Endothelial cell of umbilical vein (primary cell): Measurements from ENCODE around the gene PRR15. TPM values are rescaled to one million over a fixed set of nuclear protein-coding genes. Genes with fewer than 3 reads are reported as not detected.

Experiments used
- BruUV-seq: library from RNA; stranded (reverse); fragments of 400-500 nt; replicated peaks from 2 replicates; lab custom pipeline; 2021; lab: Mats Ljungman, UMichigan
- CTCF ChIA-PET: fragments of 300-600, 350-600 bp; sonication (Branson Sonifier 250); formaldehyde crosslinking; loops from one replicate; lab custom pipeline; 2021; ENCODE audit warnings: antibody characterized with exemption, inconsistent platforms; lab: Charles Lee
- POLR2A ChIA-PET: fragments of 300-600, 350-600 bp; sonication (Branson Sonifier 250); formaldehyde crosslinking; loops from one replicate; lab custom pipeline; 2021; ENCODE audit warnings: antibody characterized with exemption, inconsistent platforms; lab: Charles Lee
- DNase-seq: peaks from one replicate; pipeline ENCODE4 v3.0.0-alpha.2; 2011; ENCODE audit warnings: low read depth, low spot score
- FAIRE-seq: peaks from 2 replicates; lab custom pipeline; 2011; peaks lifted over from hg19 to GRCh38; lab: Jason Lieb, UNC
- H2AFZ ChIP-seq: 2 replicates; pipeline ENCODE4 v1.6.0; 2012; ENCODE audit warnings: low read depth, low read length, control low read depth, inconsistent platforms
- H3K27ac ChIP-seq: 2 replicates; pipeline ENCODE4 v1.5.1; 2011; ENCODE audit warnings: low read depth, mild to moderate bottlenecking, control low read depth, low read length, moderate library complexity; ENCODE audit not compliant: insufficient read depth
- H3K27me3 ChIP-seq, 2 experiments: 2 replicates each; pipeline versions ENCODE4 v1.6.0 to v1.6.1; 2011; ENCODE audit warnings: low read length in 2 of 2, mixed read lengths in 1 of 2; ENCODE audit not compliant: control insufficient read depth in 2 of 2, insufficient read depth in 2 of 2
- H3K36me3 ChIP-seq, 2 experiments: 2 replicates in 1 of 2; 3 replicates in 1 of 2; pipeline ENCODE4 v1.5.1; 2011; ENCODE audit warnings: low read length in 2 of 2, mild to moderate bottlenecking in 1 of 2, moderate library complexity in 1 of 2; ENCODE audit not compliant: control insufficient read depth in 2 of 2, insufficient read depth in 2 of 2; ENCODE audit errors: extremely low read depth in 1 of 2
- H3K4me1 ChIP-seq: 3 replicates; pipeline ENCODE4 v1.5.1; 2011; ENCODE audit warnings: mild to moderate bottlenecking, low read length; ENCODE audit not compliant: control insufficient read depth, insufficient read depth; ENCODE audit errors: extremely low read depth
- H3K4me2 ChIP-seq: 2 replicates; pipeline ENCODE4 v1.6.1; 2011; ENCODE audit warnings: low read length, control low read depth, mixed read lengths; ENCODE audit not compliant: insufficient read depth
- H3K4me3 ChIP-seq, 3 experiments: fragments of 200-600 bp in 1 of 3; sonication (generic), shearing (Covaris generic) in 1 of 3; replicated peaks in 1 of 3; 2 replicates each; pipeline ENCODE4 v1.5.1; 2011 to 2016; ENCODE audit warnings: control low read depth in 3 of 3, low read length in 3 of 3, mild to moderate bottlenecking in 2 of 3, inconsistent platforms in 1 of 3, low read depth in 1 of 3, moderate library complexity in 1 of 3; ENCODE audit not compliant: insufficient read depth in 1 of 3
- H3K79me2 ChIP-seq: 2 replicates; pipeline ENCODE4 v1.6.0; 2012; ENCODE audit warnings: low read length, inconsistent platforms; ENCODE audit not compliant: control insufficient read depth, insufficient read depth
- H3K9ac ChIP-seq: replicated peaks from 2 replicates; pipeline ENCODE3; 2011; ENCODE audit warnings: low read length, control low read depth; ENCODE audit not compliant: insufficient read depth; ENCODE audit errors: extremely low read depth
- H3K9me1 ChIP-seq: replicated peaks from 3 replicates; pipeline ENCODE4 v1.6.0; 2011; ENCODE audit warnings: mild to moderate bottlenecking, low read length; ENCODE audit not compliant: control insufficient read depth, insufficient read depth; ENCODE audit errors: extremely low read depth
- H3K9me3 ChIP-seq: replicated peaks from 2 replicates; pipeline ENCODE4 v1.5.1; 2012; ENCODE audit warnings: low read length, inconsistent platforms; ENCODE audit not compliant: control insufficient read depth, insufficient read depth
- H4K20me1 ChIP-seq: replicated peaks from 2 replicates; pipeline ENCODE3; 2011; ENCODE audit warnings: mild to moderate bottlenecking, low read length; ENCODE audit not compliant: control insufficient read depth, insufficient read depth; ENCODE audit errors: extremely low read depth
- CTCF ChIP-seq, 2 donors: IDR thresholded peaks; 1 replicate in 1 of 2; 2 replicates in 1 of 2; pipeline ENCODE4 v1.5.1; 2011; ENCODE audit warnings: low read length in 2 of 2, mild to moderate bottlenecking in 2 of 2, moderate library complexity in 2 of 2, control low read depth in 1 of 2, inconsistent platforms in 1 of 2, low read depth in 1 of 2; ENCODE audit not compliant: insufficient read depth in 1 of 2; ENCODE audit errors: extremely low read depth in 1 of 2
- FOS ChIP-seq: IDR thresholded peaks from 2 replicates; pipeline ENCODE4 v1.6.1; 2011; ENCODE audit warnings: mild to moderate bottlenecking, low read length, moderate library complexity, borderline replicate concordance; ENCODE audit not compliant: insufficient read depth
- MYC ChIP-seq: IDR thresholded peaks from one replicate; pipeline ENCODE4 v1.6.1; 2011; ENCODE audit warnings: mild to moderate bottlenecking, low read depth, low read length
- POLR2AphosphoS5 ChIP-seq: IDR thresholded peaks from 2 replicates; pipeline ENCODE4 v1.6.1; 2012; ENCODE audit warnings: low read depth, mild to moderate bottlenecking, control low read depth, low read length, moderate library complexity; ENCODE audit not compliant: insufficient read depth
- dilution Hi-C: fragments of 300-500 bp; cut with MboI; formaldehyde crosslinking; loops from one replicate; pipeline ENCODE4 v1.15.0; 2019; ENCODE audit warnings: low sequenced_read_pairs; ENCODE audit not compliant: extremely low pct_ligation_motif_present
- intact Hi-C: fragments of 100-400 bp; cut with micrococcal nuclease; formaldehyde crosslinking; loops from one replicate; pipeline ENCODE4 v1.10.0; 2022
- polyA plus RNA-seq, 4 experiments: library from polyadenylated mRNA; depleted of rRNA in 3 of 4; stranded (reverse) in 3 of 4; unstranded in 1 of 4; fragments of >200 nt; gene quantifications; 2 replicates each; pipeline versions ENCODE4 v1.2.1 to v1.2.3, GENCODE V29; 2011 to 2012; ENCODE audit warnings: missing spikeins in 1 of 4
- total RNA-seq: library from RNA; stranded (reverse); gene quantifications from 2 replicates; pipeline ENCODE4 v1.2.3, GENCODE V29; 2021

PRR15 gene
- total and polyA plus RNA-seq, 2 donors (not counting 3 experiments of a cell fraction or from before 2014, with no cell fraction given), result 1.8 to 5.0 TPM

GRCh38 chr7:29569648-29570047 is 6.0 kb downstream of the PRR15 start:
- intact Hi-C loops, result loop anchor here (5.0 to 10.0 kb wide), 3 partner anchors 53 to 455 kb away; no protein-coding TSS in a partner anchor

More at GRCh38 chr7:29569648-29570047, 6.0 kb downstream of the PRR15 start:
- peaks cover 12% of the 10 kb centered on the region for H3K4me1 ChIP-seq
- ChIA-PET POLR2A (no interaction called here), CTCF (interaction anchor here (1.0 kb wide), 1 partner anchor 19 kb away, joined by 4 read pairs; no protein-coding TSS in a partner anchor)
- FAIRE-seq (no peak), DNase-seq (no peak)
- H2AFZ ChIP-seq, result no peak overlapping the region
- no peak overlapping the region for H3K9ac ChIP-seq
- peaks cover 6 to 21% of the 10 kb centered on the region in 2 experiments for H3K27me3 ChIP-seq
- no peaks in the 10 kb centered on the region for H3K9me3 ChIP-seq
- H3K27ac ChIP-seq, result no peak overlapping the region
- no peak overlapping the region for H3K4me3 ChIP-seq
- H3K79me2 ChIP-seq, result no peaks in the 10 kb centered on the region
- no TSS peak for BruUV-seq
- no peak for TF ChIP-seq MYC
- no peak for TF ChIP-seq FOS
- no peak for TF ChIP-seq CTCF (IDR thresholded peaks at IDR 0.05; ENCODE audit: extremely low read depth in 1 of 2, insufficient read depth in 1 of 2, low read depth in 1 of 2, low read length in 2 of 2)
- no peak for TF ChIP-seq POLR2AphosphoS5
- no peaks in the 10 kb centered on the region for H4K20me1 ChIP-seq
- H3K9me1 ChIP-seq, result no peaks in the 10 kb centered on the region
- dilution Hi-C loops, result no loop called here
- no peaks in the 10 kb centered on the region for H3K36me3 ChIP-seq
- H3K4me2 ChIP-seq, result no peak overlapping the region
